HG03354 (cell line): Measurements from ENCODE around the gene SFSWAP.
"Not testable (repeated sequence)": the region's sequence is repeated elsewhere in the genome, so short reads cannot be mapped to it uniquely, and the experiment has no call there.

Source experiments
- ATAC-seq: cut with Tn5 transposase; IDR thresholded peaks from one replicate; pipeline ENCODE4 v1.9.1; 2021; ENCODE audit warnings: mild to moderate bottlenecking; ENCODE audit not compliant: unreplicated experiment, poor library complexity, severe bottlenecking

The SFSWAP gene

GRCh38 chr12:131799828-131800593, 89.1 kb downstream of the SFSWAP start:
- ATAC-seq, result no peak

GRCh38 chr12:131800594-131801135, 89.8 kb downstream of the SFSWAP start:
- no peak for ATAC-seq

GRCh38 chr12:131801254-131801866, 90.5 kb downstream of the SFSWAP start:
- no peak for ATAC-seq

GRCh38 chr12:131803961-131804521, 93.2 kb downstream of the SFSWAP start:
- ATAC-seq, result no peak

GRCh38 chr12:131805421-131805820, 94.5 kb downstream of the SFSWAP start:
- ATAC-seq, result no peak

- no peak for ATAC-seq
These were observed 95.8 kb downstream of the SFSWAP start for GRCh38 chr12:131806674-131807073.

GRCh38 chr12:131808744-131809371, 98.0 kb downstream of the SFSWAP start:
- peak; percentile 68 for ATAC-seq

- ATAC-seq, result not testable (repeated sequence)
These were observed 98.8 kb downstream of the SFSWAP start for GRCh38 chr12:131809476-131810254.

GRCh38 chr12:131810726-131811125, 99.8 kb downstream of the SFSWAP start:
- ATAC-seq, result no peak

GRCh38 chr12:131815131-131815530, 104.2 kb downstream of the SFSWAP start:
- no peak for ATAC-seq

GRCh38 chr12:131816495-131816894, 105.6 kb downstream of the SFSWAP start:
- ATAC-seq, result no peak

GRCh38 chr12:131817241-131817640, 106.4 kb downstream of the SFSWAP start:
- no peak for ATAC-seq

- ATAC-seq, result no peak
These were observed 108.1 kb downstream of the SFSWAP start for GRCh38 chr12:131818821-131819585.

GRCh38 chr12:131824450-131824849, 113.6 kb downstream of the SFSWAP start:
- ATAC-seq, result no peak

- no peak for ATAC-seq
These were observed 114.4 kb downstream of the SFSWAP start for GRCh38 chr12:131825146-131825892.

- no peak for ATAC-seq
These were observed 115.4 kb downstream of the SFSWAP start for GRCh38 chr12:131826097-131826928.

GRCh38 chr12:131827961-131828534, 117.2 kb downstream of the SFSWAP start, which contains the start of gene MMP17:
Gene MMP17, plus strand, starts transcription at chr12:131828393. Its CDS starts 102 bp downstream, at chr12:131828495.
- ATAC-seq, result peak; percentile 67
